Mucosa of rectum (tissue), 2 donors: ENCODE results near the gene PCNX2.

Source experiments
- H3K27ac ChIP-seq, 2 donors: one replicate each; pipeline ENCODE4 v1.7.0; 2013; ENCODE audit warnings: inconsistent platforms in 2 of 2, low read depth in 2 of 2, low read length in 2 of 2
- H3K27me3 ChIP-seq, 2 donors: one replicate each; pipeline ENCODE4 v1.7.0; 2013; ENCODE audit warnings: low read length in 2 of 2; ENCODE audit not compliant: control insufficient read depth in 2 of 2, insufficient read depth in 2 of 2
- H3K36me3 ChIP-seq, 2 donors: one replicate each; pipeline ENCODE4 v1.7.0; 2013; ENCODE audit warnings: low read length in 2 of 2; ENCODE audit not compliant: control insufficient read depth in 2 of 2, insufficient read depth in 2 of 2
- H3K4me1 ChIP-seq, 2 donors: one replicate each; pipeline ENCODE4 v1.7.0; 2013; ENCODE audit warnings: low read length in 2 of 2, mild to moderate bottlenecking in 1 of 2; ENCODE audit not compliant: control insufficient read depth in 2 of 2, insufficient read depth in 2 of 2
- H3K4me3 ChIP-seq, 2 donors: one replicate each; pipeline ENCODE4 v1.7.0; 2013; ENCODE audit warnings: low read length in 2 of 2
- H3K9ac ChIP-seq, 2 donors: one replicate each; pipeline ENCODE4 v1.7.0; 2013; ENCODE audit warnings: low read length in 2 of 2, low read depth in 1 of 2, mild to moderate bottlenecking in 1 of 2
- H3K9me3 ChIP-seq, 2 donors: one replicate each; pipeline ENCODE4 v1.7.0; 2013; ENCODE audit warnings: low read length in 2 of 2; ENCODE audit not compliant: control insufficient read depth in 2 of 2
- donor health status: healthy.
- donor health status: Normal muscosa, but diverticular disease.

PCNX2 gene

GRCh38 chr1:232950197-232951176 is 345.0 kb downstream of the PCNX2 start, which contains the start of gene NTPCR:
Gene NTPCR, plus strand, starts transcription at chr1:232950611. Its CDS starts 100 bp downstream, at chr1:232950711.
- peak within 1 kb of the TSS; percentile 94 to 95 for H3K4me3 ChIP-seq
- H3K9ac ChIP-seq: peak within 1 kb of the TSS; percentile 80 to 84
- H3K27me3 ChIP-seq: no peaks in the 10 kb centered on the region
- H3K36me3 ChIP-seq: no peaks in the 10 kb centered on the region
- H3K4me1 ChIP-seq: peaks cover 6 to 14% of the 10 kb centered on the region in 2 donors
- peak within 1 kb of the TSS; percentile 78 to 83 for H3K27ac ChIP-seq
- H3K9me3 ChIP-seq: no peaks in the 10 kb centered on the region

DNA sequence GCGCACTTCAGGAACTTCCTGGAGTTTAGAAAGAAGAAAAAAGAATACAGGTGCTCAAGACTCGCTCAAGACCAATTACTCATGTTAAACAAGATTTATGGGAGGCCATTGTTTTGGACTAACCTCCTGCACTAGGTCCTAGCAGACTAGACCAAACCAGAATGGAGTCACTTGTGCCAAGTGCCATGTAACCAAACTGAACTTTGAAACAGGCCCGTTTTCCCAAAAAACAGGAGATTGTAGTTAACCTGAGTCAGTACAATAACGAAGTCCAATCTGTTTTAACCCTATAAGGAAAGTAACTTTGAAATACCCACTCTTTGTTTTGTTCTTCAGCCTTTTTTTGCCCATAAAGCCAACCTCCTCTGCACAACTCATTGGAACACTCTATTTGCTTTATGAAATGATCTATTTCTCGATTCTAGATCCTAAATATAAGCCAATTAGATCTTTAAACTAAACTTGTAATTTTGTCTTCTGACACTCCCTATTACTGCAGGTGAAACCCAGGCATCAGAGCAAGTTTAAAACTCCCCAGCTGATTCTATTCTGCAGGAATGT is 345.8 kb downstream of the PCNX2 start:
- peak overlapping the region; percentile 78 to 83 for H3K27ac ChIP-seq

DNA sequence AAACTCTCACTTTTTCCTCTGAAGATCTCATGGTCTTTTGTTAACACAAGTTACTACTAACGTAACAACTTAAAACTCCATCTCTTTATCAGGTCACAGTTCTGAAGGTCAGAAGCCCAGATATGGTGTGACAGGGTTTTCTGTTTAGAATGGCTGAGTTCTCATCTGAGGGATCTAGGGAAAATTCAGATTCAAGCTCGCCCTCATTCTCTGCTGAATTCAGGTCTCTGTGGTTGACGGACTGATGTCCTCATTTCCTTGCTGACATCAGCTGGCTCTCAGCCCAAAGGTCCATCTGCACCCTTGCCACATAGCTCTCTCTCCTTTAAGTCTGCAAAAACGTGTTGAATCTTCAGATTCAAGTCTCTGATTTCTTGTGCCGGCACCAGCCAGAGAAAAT is 351.2 kb downstream of the PCNX2 start:
- no peaks in the 10 kb centered on the region for H3K36me3 ChIP-seq
- H3K9me3 ChIP-seq: no peaks in the 10 kb centered on the region
- H3K4me1 ChIP-seq: no peaks in the 10 kb centered on the region
- H3K27me3 ChIP-seq: no peaks in the 10 kb centered on the region
- H3K9ac ChIP-seq: no peak overlapping the region
- no peak overlapping the region for H3K4me3 ChIP-seq
- H3K27ac ChIP-seq: no peak overlapping the region

More for the DNA sequence above, 345.8 kb downstream of the PCNX2 start:
- no peaks in the 10 kb centered on the region for H3K9me3 ChIP-seq
- peak overlapping the region; percentile 80 to 84 for H3K9ac ChIP-seq
- H3K4me1 ChIP-seq: peaks cover 6 to 14% of the 10 kb centered on the region in 2 donors
- no peaks in the 10 kb centered on the region for H3K36me3 ChIP-seq
- peak overlapping the region; percentile 94 to 95 for H3K4me3 ChIP-seq
- no peaks in the 10 kb centered on the region for H3K27me3 ChIP-seq

DNA sequence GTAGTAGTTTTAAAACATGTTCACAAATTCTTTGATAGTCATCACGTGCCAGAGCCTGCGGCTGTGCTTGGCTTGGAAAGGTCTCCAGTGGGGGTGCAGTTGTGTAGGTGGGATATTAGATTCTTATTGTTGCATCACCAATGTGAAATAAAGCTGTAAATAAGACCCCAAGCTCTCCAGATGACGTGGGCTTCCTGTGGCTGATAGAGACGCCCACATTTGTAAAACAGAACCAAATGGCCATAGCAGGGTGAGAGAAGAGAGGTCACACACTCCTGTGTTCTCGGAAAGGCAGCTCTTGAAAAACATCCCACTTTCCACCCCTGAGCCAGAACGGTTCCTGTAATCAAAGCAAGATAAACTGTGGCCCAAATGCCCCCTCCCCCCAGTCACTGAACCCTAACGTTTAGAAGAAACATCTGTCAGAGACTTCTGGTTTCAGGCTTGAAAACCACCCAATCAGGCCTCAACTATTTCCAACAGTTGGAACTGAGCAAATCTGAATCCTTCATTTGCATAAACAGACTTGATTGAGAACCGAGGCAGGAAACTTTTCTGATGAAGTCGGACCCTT is 351.8 kb downstream of the PCNX2 start:
- H3K36me3 ChIP-seq: no peaks in the 10 kb centered on the region
- no peaks in the 10 kb centered on the region for H3K9me3 ChIP-seq
- no peaks in the 10 kb centered on the region for H3K4me1 ChIP-seq
- H3K4me3 ChIP-seq: no peak overlapping the region
- H3K27ac ChIP-seq: peak overlapping the region in 1 of 2 donors; percentile 3
- H3K9ac ChIP-seq: no peak overlapping the region
- no peaks in the 10 kb centered on the region for H3K27me3 ChIP-seq

DNA sequence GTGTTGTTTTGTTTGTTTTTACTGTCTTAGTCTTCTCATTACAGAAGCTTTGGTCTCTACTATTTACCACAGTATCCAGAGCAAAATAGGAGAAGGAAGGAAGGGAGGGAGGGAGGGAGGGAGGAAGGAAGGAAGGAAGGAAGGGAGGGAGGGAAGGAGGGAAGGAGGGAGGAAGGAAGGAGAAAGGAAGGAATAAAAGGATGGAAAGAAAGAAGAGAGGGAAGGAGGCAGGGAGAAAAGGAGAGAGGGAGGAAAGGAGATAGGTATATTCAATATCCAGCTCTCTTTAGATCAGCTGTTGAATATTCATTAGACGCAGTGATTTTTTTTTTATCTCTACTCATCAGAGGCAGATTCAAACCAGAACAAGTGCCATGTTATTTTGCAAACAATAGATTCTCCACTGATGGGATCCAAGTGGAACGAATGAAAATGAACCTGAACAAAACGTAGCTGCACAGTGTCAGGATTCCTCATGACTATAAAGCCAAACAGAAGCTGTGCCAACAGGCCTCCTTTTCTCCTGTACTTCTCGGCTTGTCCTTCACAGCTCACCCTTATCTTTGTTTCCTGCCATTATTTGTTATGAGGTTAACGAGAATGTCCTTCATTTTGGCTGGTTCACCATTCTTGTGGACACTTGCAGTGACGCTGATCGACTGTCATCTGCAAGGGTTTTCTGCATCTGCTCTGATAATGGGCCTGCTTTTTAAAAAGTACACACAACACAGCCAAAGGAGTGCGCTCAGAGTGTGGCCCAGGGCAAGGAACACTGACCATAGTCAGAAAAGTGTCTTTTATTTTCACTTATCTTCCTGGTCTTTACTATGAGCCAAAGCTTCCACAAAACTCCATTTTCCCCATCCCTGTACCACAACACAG is 352.9 kb downstream of the PCNX2 start:
- Histone ChIP-seq H3K4me1 (no peaks in the 10 kb centered on the region), H3K4me3 (no peak overlapping the region), H3K9me3 (no peaks in the 10 kb centered on the region), H3K9ac (no peak overlapping the region), H3K36me3 (no peaks in the 10 kb centered on the region), H3K27me3 (no peaks in the 10 kb centered on the region), H3K27ac (no peak overlapping the region)

DNA sequence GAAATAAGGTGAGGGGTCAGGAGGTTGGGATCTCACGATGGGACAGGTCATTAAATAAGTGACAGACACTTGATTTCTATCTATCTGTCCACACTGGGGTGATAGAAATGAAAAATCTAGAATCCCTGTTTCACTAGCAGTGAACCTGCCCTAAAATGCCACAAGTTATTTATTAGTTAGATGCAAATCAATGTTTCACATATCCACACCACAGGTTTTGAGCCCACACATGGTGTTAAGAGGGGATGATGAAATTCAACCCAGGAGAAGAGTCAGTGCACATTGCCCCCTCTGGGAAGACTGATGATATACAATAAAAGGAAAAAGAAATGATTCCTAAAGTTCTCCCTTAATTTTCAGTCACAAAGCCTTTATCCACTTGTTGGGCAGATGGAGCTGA is 355.3 kb downstream of the PCNX2 start:
- no peaks in the 10 kb centered on the region for H3K4me1 ChIP-seq
- H3K27me3 ChIP-seq: no peaks in the 10 kb centered on the region
- H3K4me3 ChIP-seq: no peak overlapping the region
- H3K36me3 ChIP-seq: no peaks in the 10 kb centered on the region
- H3K9ac ChIP-seq: no peak overlapping the region
- H3K9me3 ChIP-seq: no peaks in the 10 kb centered on the region
- H3K27ac ChIP-seq: no peak overlapping the region

DNA sequence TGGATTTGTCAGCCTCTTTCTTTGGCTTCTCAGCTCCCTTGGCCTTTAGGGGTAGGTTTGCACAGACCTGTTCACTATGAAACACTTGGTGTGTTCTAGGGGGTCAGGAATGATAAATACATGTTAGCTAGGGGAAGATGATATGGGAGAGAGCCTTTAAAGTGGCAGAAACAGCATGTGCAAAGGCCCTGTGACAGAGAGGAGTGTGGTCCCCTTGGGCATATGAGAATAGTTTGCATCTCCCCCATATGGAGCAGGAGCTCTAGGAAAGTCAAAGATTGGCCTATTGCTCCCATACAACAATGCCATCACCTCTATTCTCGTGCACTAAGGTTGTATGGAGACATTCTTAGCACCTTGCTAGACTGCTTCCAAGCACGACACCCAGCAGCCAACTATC is 355.8 kb downstream of the PCNX2 start:
- H3K9me3 ChIP-seq: no peaks in the 10 kb centered on the region
- no peaks in the 10 kb centered on the region for H3K4me1 ChIP-seq
- no peaks in the 10 kb centered on the region for H3K36me3 ChIP-seq
- H3K27ac ChIP-seq: no peak overlapping the region
- no peak overlapping the region for H3K4me3 ChIP-seq
- H3K9ac ChIP-seq: no peak overlapping the region
- no peaks in the 10 kb centered on the region for H3K27me3 ChIP-seq

DNA sequence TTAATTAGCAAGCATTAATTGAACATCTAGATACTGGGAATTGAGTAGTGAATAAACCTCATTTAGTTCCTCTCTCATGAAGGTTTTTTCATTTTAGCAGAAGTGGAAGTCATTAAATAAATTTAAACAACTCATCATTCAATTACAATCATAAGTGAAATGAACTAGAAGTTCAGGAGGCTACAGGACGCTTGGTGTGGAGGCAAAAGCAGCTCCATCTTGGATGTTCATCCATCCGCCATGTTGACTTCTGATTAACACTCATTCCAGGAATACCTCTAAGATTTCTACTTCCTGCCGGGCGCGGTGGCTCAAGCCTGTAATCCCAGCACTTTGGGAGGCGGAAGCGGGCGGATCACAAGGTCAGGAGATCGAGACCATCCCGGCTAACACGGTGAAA is 356.6 kb downstream of the PCNX2 start:
- Histone ChIP-seq H3K27ac (no peak overlapping the region), H3K9ac (no peak overlapping the region), H3K9me3 (no peaks in the 10 kb centered on the region), H3K4me1 (no peaks in the 10 kb centered on the region), H3K27me3 (no peaks in the 10 kb centered on the region), H3K4me3 (no peak overlapping the region), H3K36me3 (no peaks in the 10 kb centered on the region)

GRCh38 chr1:232937741-232938375 is 357.7 kb downstream of the PCNX2 start:
- no peaks in the 10 kb centered on the region for H3K9me3 ChIP-seq
- no peaks in the 10 kb centered on the region for H3K4me1 ChIP-seq
- H3K27me3 ChIP-seq: no peaks in the 10 kb centered on the region
- no peak overlapping the region for H3K27ac ChIP-seq
- H3K4me3 ChIP-seq: no peak overlapping the region
- no peak overlapping the region for H3K9ac ChIP-seq
- no peaks in the 10 kb centered on the region for H3K36me3 ChIP-seq
